ENCODE results near the gene BICC1.

BICC1 gene

GRCh38 chr10:58714409-58714808, 201.7 kb downstream of the BICC1 start:
- DNase-seq: no peak

- DNase-seq: no peak
Observed at GRCh38 chr10:58715061-58715460, 202.4 kb downstream of the BICC1 start.

- no peak for DNase-seq
Observed at GRCh38 chr10:58718596-58718995, 205.9 kb downstream of the BICC1 start.

- DNase-seq: no peak
Observed at GRCh38 chr10:58721601-58722281, 209.1 kb downstream of the BICC1 start.

- no peak for DNase-seq
Observed at GRCh38 chr10:58723186-58723585, 210.5 kb downstream of the BICC1 start.

GRCh38 chr10:58723966-58724365, 211.3 kb downstream of the BICC1 start:
- DNase-seq: no peak

GRCh38 chr10:58724781-58725180, 212.1 kb downstream of the BICC1 start:
- no peak for DNase-seq

GRCh38 chr10:58725901-58726300, 213.2 kb downstream of the BICC1 start:
- DNase-seq: no peak

- DNase-seq: no peak
Observed at GRCh38 chr10:58727633-58728032, 215.0 kb downstream of the BICC1 start.

- no peak for DNase-seq
Observed at GRCh38 chr10:58731276-58731675, 218.6 kb downstream of the BICC1 start.

GRCh38 chr10:58733436-58733835, 220.8 kb downstream of the BICC1 start:
- no peak for DNase-seq

GRCh38 chr10:58734116-58734515, 221.4 kb downstream of the BICC1 start:
- DNase-seq: no peak

- DNase-seq: no peak
Observed at GRCh38 chr10:58734664-58735063, 222.0 kb downstream of the BICC1 start.

GRCh38 chr10:58735087-58735486, 222.4 kb downstream of the BICC1 start:
- DNase-seq: no peak

- DNase-seq: no peak
Observed at GRCh38 chr10:58740620-58741369, 228.1 kb downstream of the BICC1 start.

- no peak for DNase-seq
Observed at GRCh38 chr10:58741673-58742072, 229.0 kb downstream of the BICC1 start.

GRCh38 chr10:58742141-58742540, 229.5 kb downstream of the BICC1 start:
- DNase-seq: no peak

- no peak for DNase-seq
Observed at GRCh38 chr10:58743466-58744115, 230.9 kb downstream of the BICC1 start.

GRCh38 chr10:58746474-58747185, 234.0 kb downstream of the BICC1 start:
- no peak for DNase-seq

- no peak for DNase-seq
Observed at GRCh38 chr10:58747687-58748086, 235.0 kb downstream of the BICC1 start.

GRCh38 chr10:58752665-58753064, 240.0 kb downstream of the BICC1 start:
- no peak for DNase-seq

GRCh38 chr10:58753425-58753824, 240.8 kb downstream of the BICC1 start:
- no peak for DNase-seq

Data from NCI-H446 treated with DMSO at 0.1 percent for 48 hours (cell line).